GM19099 (cell line): ENCODE measurements around the gene TEX36.

Source experiments
- POLR2A ChIP-seq: IDR thresholded peaks from 3 replicates; pipeline ENCODE4 v1.6.1; 2011; ENCODE audit warnings: low read depth; ENCODE audit not compliant: insufficient read length; ENCODE audit errors: extremely low read depth

The TEX36 gene

DNA sequence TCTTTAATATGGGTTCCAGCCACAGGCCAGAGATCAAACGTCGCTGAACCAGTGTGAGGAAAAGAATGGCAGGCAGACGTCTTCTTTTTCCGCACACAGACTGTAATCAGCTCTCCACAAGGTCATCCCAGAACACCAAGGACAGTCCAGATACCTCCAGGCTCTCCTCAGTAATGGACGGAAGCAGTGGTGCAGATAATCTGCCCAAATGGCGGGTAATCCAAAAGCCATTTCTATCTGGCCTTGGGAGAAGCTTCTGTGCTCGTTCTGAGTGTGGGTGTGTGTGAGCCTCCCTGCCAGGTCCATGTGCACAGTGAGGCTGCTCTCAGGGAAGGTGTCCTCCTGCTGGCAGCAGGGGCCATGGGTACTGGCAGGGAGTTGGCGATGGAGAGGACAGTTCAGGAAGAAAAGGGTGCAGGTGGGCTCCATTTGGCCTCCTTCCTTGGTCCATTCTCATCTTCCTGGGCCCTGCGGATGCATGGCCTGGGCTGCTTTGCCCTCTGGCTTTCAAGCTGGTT, 15.6 kb upstream of the TEX36 start:
- TF ChIP-seq POLR2A = no peak

GRCh38 chr10:125694883-125695282, 11.9 kb upstream of the TEX36 start:
- no peak for TF ChIP-seq POLR2A

GRCh38 chr10:125693524-125693847, 10.5 kb upstream of the TEX36 start:
- TF ChIP-seq POLR2A = no peak

- no peak for TF ChIP-seq POLR2A
Observed at GRCh38 chr10:125692601-125693523, 9.9 kb upstream of the TEX36 start.

GRCh38 chr10:125692196-125692595, 9.2 kb upstream of the TEX36 start:
- TF ChIP-seq POLR2A = no peak

DNA sequence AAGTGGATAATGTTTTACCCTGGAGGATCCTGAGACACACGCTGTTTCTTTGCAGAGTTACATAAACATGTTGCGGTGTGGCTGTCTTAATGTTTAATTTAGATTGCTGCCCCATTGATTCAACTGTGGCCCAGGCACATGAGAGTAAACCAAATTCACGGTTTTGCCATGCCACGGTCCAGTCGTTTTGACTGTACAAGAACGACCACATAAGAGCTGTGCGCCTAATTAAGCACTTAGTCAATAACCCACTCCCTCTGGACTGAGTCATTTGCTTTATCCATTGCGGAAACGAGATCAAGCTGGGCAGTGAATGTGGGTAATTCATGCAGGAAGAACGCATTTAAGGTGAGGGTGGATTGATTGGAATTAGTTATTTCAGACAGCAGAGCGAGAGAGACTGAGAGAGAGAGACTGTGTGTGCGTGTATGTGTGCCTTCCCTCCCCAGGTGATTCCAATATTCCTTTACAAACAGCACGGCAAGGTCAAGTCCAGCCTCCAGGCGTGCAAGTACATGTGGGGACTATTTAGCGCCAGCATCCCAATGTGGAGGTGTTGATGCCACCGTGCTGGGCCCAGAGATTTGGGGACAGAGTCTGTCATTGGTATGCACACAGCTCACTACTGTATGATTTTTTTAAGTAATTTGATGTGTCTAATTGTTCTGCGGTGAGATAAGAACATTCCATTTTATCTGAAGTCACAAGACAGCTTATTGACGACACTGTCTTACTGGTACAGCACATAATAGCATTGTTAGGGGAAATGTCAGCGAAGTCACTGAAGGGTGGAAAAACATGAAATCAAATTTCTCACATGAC, 8.4 kb upstream of the TEX36 start:
- TF ChIP-seq POLR2A = no peak

DNA sequence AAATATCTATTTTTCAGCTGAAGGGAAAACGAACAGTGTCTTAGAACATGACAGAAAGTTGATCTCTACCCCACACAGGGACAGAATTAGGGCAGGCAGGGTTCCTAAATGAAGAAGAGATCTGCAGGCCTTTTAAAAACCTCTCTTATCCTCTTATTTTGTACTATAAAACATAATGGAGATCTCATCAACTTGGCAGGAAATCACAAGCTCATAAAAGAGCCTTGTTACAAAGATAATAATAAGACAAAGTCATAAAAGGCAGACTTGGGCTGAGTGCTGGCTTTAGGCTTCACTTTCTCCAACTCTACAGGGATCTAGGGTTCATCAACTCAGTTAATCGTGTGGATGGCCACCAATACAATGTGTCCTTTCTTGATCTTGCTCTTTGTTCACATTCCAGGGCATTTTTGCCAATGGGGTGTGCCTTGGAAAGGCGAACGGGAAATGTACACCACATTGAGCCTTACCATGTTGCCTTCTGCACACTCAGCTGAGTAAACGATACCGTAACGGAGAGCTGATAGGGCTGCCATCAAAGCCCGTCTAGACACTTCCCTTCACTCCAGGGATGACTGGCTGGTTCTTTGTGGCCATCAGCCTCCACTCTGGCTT, 7.1 kb upstream of the TEX36 start:
- TF ChIP-seq POLR2A = no peak

DNA sequence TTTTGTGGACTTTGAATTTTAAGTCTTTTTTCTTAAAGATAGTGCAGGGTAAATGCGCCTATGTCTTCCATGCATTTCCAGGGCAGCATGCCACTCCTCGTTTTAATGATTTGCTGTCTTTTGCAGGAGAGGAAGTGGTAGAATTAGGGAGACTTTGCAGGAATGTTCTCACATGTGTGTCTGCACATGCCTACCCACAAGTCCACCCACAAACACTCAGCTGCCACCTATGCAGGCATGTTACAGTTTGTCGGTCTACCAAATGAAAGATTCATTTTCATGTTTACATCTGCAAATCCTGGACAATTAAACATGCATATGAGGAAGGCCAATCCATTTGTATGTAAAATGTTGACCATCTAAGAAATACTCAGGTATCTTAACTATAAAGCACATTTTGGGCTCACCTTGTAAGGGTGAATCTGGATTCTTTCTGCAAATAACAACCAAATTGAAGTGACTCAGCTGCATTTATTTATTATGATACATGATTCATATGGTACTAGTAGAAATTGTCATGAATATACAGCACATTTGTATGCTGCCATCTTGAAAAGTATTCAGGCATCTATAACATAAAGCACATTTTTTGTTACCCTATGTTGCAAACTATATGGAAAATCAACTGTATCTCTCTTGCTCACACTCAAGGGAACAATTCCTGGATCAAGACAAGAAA, 4.7 kb upstream of the TEX36 start:
- TF ChIP-seq POLR2A = no peak

DNA sequence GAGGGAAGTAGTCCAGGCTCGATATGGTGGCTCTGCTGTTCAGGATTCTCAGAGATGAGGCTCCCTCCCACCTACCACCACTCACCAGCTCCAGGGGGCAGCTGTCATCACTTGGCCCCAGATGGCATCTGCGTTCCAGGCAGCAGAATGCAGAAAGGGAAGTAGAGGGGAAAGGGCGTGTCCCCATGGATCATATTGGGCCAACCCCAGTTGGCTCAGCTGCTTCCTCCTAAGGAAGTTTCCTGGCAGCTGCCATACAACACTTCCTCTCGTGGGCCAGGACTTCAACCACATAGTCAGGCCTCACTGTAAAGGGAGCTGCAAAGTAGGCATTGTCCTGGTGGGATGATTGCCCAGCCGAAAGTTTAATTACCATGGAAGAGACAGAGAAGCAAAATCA, 1.6 kb upstream of the TEX36 start:
- TF ChIP-seq POLR2A = no peak

GRCh38 chr10:125683821-125684220, 858 bp upstream of the TEX36 start:
- no peak for TF ChIP-seq POLR2A

DNA sequence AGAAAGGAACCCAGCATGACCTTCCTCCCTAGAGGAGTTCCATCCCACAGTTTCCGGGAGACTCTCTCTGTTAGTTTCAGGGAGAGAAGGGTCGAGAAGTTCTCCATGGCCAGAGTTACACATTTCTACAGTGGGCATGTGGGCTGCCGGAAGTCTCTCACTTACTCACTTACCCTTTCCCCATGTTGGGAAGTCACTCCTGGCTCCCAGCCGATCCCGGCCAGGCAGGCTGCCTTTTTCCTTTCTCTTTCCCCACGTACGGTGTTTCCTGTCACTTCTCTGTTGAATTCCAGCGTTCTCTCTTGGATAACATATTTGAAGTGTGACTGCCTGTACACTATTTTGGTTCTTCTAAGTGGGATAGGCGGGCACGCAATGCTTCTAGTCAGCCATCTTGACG, 3.5 kb downstream of the TEX36 start:
- TF ChIP-seq POLR2A = no peak

DNA sequence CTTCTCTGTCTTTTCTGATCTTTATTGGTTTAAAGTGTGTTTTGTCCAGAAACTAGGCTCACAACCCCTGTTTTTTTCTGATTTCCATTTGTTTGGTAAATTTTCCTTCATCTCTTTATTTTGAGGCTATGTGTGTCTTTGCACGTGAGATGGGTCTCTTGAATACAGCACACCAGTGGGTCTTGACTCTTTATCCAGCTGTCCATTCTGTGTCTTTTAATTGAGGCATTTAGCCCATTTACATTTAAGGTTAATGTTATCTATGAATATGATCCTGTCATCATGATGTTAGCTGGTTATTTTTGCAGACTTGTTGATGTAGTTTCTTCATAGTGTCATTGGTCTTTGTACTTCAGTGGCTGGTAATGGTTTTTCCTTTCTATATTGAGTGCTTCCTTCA, 10.1 kb downstream of the TEX36 start:
- TF ChIP-seq POLR2A = no peak

DNA sequence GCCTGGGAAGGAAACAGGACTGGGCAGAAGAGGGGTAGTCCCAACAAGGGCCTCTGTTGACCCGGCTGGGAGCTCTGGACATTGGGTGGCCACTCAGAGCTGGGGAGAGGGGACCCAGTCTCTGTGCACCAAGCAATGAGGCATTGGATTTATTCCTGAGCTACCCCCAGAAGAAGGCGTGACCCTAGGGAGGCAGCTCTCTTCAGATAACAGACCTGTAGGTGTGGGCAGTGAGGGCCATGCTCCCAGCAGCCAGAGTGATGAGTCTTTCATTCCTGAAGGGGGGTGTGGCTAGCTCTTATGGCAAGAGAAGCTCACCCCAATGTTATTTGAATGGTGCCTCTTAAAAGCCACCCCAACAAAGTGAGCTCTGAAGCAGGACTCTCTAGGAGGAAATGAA, 20.4 kb downstream of the TEX36 start:
- TF ChIP-seq POLR2A = no peak

DNA sequence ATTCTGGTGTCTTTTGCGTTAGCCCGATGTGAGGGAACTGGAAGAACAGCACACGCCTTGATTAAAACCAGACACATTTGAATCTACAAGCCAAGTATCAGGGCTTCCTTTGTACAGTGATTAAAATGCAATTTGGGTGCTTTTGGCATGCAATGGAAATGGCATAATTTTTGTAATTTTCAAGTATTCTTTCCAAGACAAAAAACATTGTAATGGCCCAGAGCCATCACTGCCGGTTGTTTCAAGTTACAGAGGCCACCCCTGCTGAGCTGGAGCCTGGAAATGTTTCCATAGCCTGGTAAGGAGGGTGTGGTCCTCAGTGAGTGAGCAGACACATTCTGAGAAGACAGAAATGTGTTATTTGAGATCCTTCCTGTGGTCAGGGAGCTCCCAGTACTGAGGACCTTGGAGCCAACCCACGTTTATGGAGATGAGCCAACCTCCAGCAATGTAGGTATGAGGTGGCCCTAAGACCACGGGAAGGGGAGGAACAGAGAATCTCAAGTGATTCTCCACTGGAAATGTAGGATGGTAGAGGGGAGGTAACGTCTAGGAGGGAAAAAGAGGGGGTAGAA, 20.9 kb downstream of the TEX36 start:
- no peak for TF ChIP-seq POLR2A
